NCI-H510A (cell line): ENCODE data around the gene FGF19.

Experiments used
- DNase-seq: peaks from one replicate; lab custom pipeline; 2025; lab: John Stamatoyannopoulos, UW

The FGF19 gene

GRCh38 chr11:69654660-69655478 is 49.0 kb downstream of the FGF19 start:
- DNase-seq = no peak

- DNase-seq = no peak
These were observed 49.7 kb downstream of the FGF19 start for GRCh38 chr11:69654001-69654659.

- no peak for DNase-seq
These were observed 50.3 kb downstream of the FGF19 start for GRCh38 chr11:69653406-69653960.

- DNase-seq = no peak
These were observed 50.8 kb downstream of the FGF19 start for GRCh38 chr11:69652999-69653398.

- DNase-seq = no peak
These were observed 51.8 kb downstream of the FGF19 start for GRCh38 chr11:69651834-69652620.

GRCh38 chr11:69650832-69651344 is 52.9 kb downstream of the FGF19 start:
- no peak for DNase-seq

GRCh38 chr11:69650081-69650831 is 53.6 kb downstream of the FGF19 start:
- DNase-seq = no peak

- no peak for DNase-seq
These were observed 54.3 kb downstream of the FGF19 start for GRCh38 chr11:69649576-69649900.

GRCh38 chr11:69648679-69649575 is 54.9 kb downstream of the FGF19 start:
- no peak for DNase-seq
